GM06990 (cell line): Measurements from ENCODE around the gene TRIM14.

Experiments
- DNase-seq: peaks from one replicate; pipeline ENCODE4 v3.0.0-alpha.2; 2011; ENCODE audit not compliant: insufficient read length; ENCODE audit errors: extremely low read depth
- H3K27me3 ChIP-seq: replicated peaks from 2 replicates; pipeline ENCODE4 v1.6.0; 2011; ENCODE audit warnings: low read length; ENCODE audit not compliant: control insufficient read depth, insufficient read depth
- H3K36me3 ChIP-seq: 2 replicates; pipeline ENCODE4 v1.5.1; 2011; ENCODE audit warnings: low read length; ENCODE audit not compliant: control insufficient read depth, insufficient read depth
- H3K4me3 ChIP-seq: replicated peaks from 2 replicates; pipeline ENCODE4 v1.5.1; 2011; ENCODE audit warnings: low read depth, mild to moderate bottlenecking, control low read depth, low read length
- CTCF ChIP-seq: IDR thresholded peaks from 2 replicates; pipeline ENCODE4 v1.5.1; 2011; ENCODE audit warnings: low read length, control low read depth, mild to moderate bottlenecking, inconsistent platforms; ENCODE audit not compliant: insufficient read depth, poor library complexity, severe bottlenecking

TRIM14 gene

GRCh38 chr9:98084396-98084795, 34.6 kb downstream of the TRIM14 start:
- TF ChIP-seq CTCF, result no peak
- Histone ChIP-seq H3K27me3 (no peaks in the 10 kb centered on the region), H3K4me3 (no peak overlapping the region), H3K36me3 (peaks cover 36% of the 10 kb centered on the region)
- DNase-seq, result no peak

- Histone ChIP-seq H3K27me3 (no peaks in the 10 kb centered on the region), H3K36me3 (peaks cover 38% of the 10 kb centered on the region), H3K4me3 (no peak overlapping the region)
- DNase-seq, result no peak
- TF ChIP-seq CTCF, result no peak
Measured at GRCh38 chr9:98083566-98084183, 35.3 kb downstream of the TRIM14 start.

GRCh38 chr9:98083061-98083501, 35.9 kb downstream of the TRIM14 start:
- DNase-seq, result no peak
- no peak for TF ChIP-seq CTCF
- Histone ChIP-seq H3K27me3 (no peaks in the 10 kb centered on the region), H3K4me3 (no peak overlapping the region), H3K36me3 (peaks cover 40% of the 10 kb centered on the region)

GRCh38 chr9:98081477-98082219, 37.4 kb downstream of the TRIM14 start:
- no peak for DNase-seq
- no peaks in the 10 kb centered on the region for H3K27me3 ChIP-seq
- no peak overlapping the region for H3K4me3 ChIP-seq
- TF ChIP-seq CTCF, result no peak
- peaks cover 38% of the 10 kb centered on the region for H3K36me3 ChIP-seq

GRCh38 chr9:98080780-98081179, 38.2 kb downstream of the TRIM14 start:
- Histone ChIP-seq H3K4me3 (no peak overlapping the region), H3K27me3 (no peaks in the 10 kb centered on the region), H3K36me3 (peaks cover 38% of the 10 kb centered on the region)
- DNase-seq, result no peak
- no peak for TF ChIP-seq CTCF

GRCh38 chr9:98080326-98080725, 38.7 kb downstream of the TRIM14 start:
- DNase-seq, result no peak
- Histone ChIP-seq H3K4me3 (no peak overlapping the region), H3K27me3 (no peaks in the 10 kb centered on the region), H3K36me3 (peaks cover 38% of the 10 kb centered on the region)
- no peak for TF ChIP-seq CTCF
